HCT116 (cell line): ENCODE data around the gene WHRN. TPM values are rescaled to one million over a fixed set of nuclear protein-coding genes. Genes with fewer than 3 reads are reported as not detected.

Experiments
- ATAC-seq: fragments of 200-7000 bp; cut with Tn5 transposase; 2 replicates; pipeline ENCODE4 v1.9.1; 2020; ENCODE audit warnings: mild to moderate bottlenecking, moderate library complexity
- BruUV-seq: library from RNA; stranded (reverse); fragments of 400-500 nt; replicated peaks from 2 replicates; lab custom pipeline; 2021; lab: Mats Ljungman, UMichigan
- CTCF ChIA-PET: fragments of 300-600 bp; sonication (Branson Sonifier 250); formaldehyde crosslinking; loops from one replicate; lab custom pipeline; 2021; ENCODE audit warnings: antibody characterized with exemption; lab: Charles Lee
- POLR2A ChIA-PET: fragments of 300-600, 350-600 bp; sonication (Branson Sonifier 250); formaldehyde crosslinking; loops from one replicate; lab custom pipeline; 2021; ENCODE audit warnings: antibody characterized with exemption; lab: Charles Lee
- RAD21 ChIA-PET, 2 experiments: fragments of 300-600 bp; sonication (Branson Sonifier 250); formaldehyde crosslinking; loops; one replicate each; lab custom pipeline; 2023; ENCODE audit warnings: low total read pairs in 2 of 2; ENCODE audit not compliant: uncharacterized antibody in 2 of 2, unreplicated experiment in 2 of 2, low non-redundant PET in 1 of 2; lab: Charles Lee
- DNase-seq: peaks from one replicate; pipeline ENCODE4 v3.0.0-alpha.2; 2010; ENCODE audit warnings: low read depth, low spot score
- H2AFZ ChIP-seq: fragments of 200-600 bp; shearing (Covaris generic), sonication (generic); 2 replicates; pipeline ENCODE4 v1.6.1; 2017; ENCODE audit warnings: low read depth, mixed run types, mixed read lengths, antibody characterized with exemption, low read length; ENCODE audit not compliant: poor library complexity, severe bottlenecking
- H3K27ac ChIP-seq: 2 replicates; pipeline ENCODE4 v1.5.1; 2012; ENCODE audit warnings: low read depth, low read length
- H3K27me3 ChIP-seq: fragments of 200-600 bp; sonication (generic); 2 replicates; pipeline ENCODE4 v1.6.1; 2016; ENCODE audit warnings: mixed run types, low read length, mixed read lengths; ENCODE audit not compliant: insufficient read depth
- H3K36me3 ChIP-seq, 2 experiments: fragments of 200-500 bp in 1 of 2; fragments of 200-600 bp in 1 of 2; sonication (Bioruptor generic) in 1 of 2; sonication (generic) in 1 of 2; 2 replicates each; pipeline versions ENCODE4 v1.5.1 to v1.6.1; 2014 to 2016; ENCODE audit warnings: low read length in 2 of 2, inconsistent platforms in 1 of 2, mixed read lengths in 1 of 2, mixed run types in 1 of 2; ENCODE audit not compliant: insufficient read depth in 2 of 2, control insufficient read depth in 1 of 2
- H3K4me1 ChIP-seq, 2 experiments: fragments of 200-600 bp in 1 of 2; sonication (generic) in 1 of 2; 2 replicates each; pipeline versions ENCODE4 v1.5.1 to v1.6.1; 2012 to 2017; ENCODE audit warnings: low read length in 2 of 2, inconsistent platforms in 1 of 2, mild to moderate bottlenecking in 1 of 2, mixed read lengths in 1 of 2, mixed run types in 1 of 2, moderate library complexity in 1 of 2; ENCODE audit not compliant: insufficient read depth in 2 of 2, control insufficient read depth in 1 of 2
- H3K4me2 ChIP-seq: fragments of 200-600 bp; sonication (generic); 2 replicates; pipeline ENCODE4 v1.6.1; 2017; ENCODE audit warnings: mixed run types, low read length, mixed read lengths
- H3K4me3 ChIP-seq, 2 experiments: fragments of 200-600 bp in 1 of 2; sonication (generic) in 1 of 2; replicated peaks in 1 of 2; 2 replicates each; pipeline ENCODE4 v1.5.1; 2011 to 2016; ENCODE audit warnings: low read length in 2 of 2, control low read depth in 1 of 2, low read depth in 1 of 2, mild to moderate bottlenecking in 1 of 2, mixed read lengths in 1 of 2, mixed run types in 1 of 2
- H3K79me2 ChIP-seq: fragments of 200-600 bp; sonication (generic); 2 replicates; pipeline ENCODE4 v1.6.1; 2017; ENCODE audit warnings: mild to moderate bottlenecking, mixed run types, low read length, moderate library complexity, mixed read lengths; ENCODE audit not compliant: insufficient read depth
- H3K9ac ChIP-seq: fragments of 200-600 bp; sonication (generic); 2 replicates; pipeline ENCODE4 v1.6.1; 2016; ENCODE audit warnings: low read length, mixed read lengths
- H3K9me2 ChIP-seq: fragments of 200-600 bp; sonication (generic), shearing (Covaris generic); 2 replicates; pipeline ENCODE4 v1.6.1; 2017; ENCODE audit warnings: mixed run types, mild to moderate bottlenecking, moderate library complexity; ENCODE audit not compliant: insufficient read depth
- H3K9me3 ChIP-seq, 2 experiments: fragments of 200-500 bp in 1 of 2; fragments of 200-600 bp in 1 of 2; sonication (Bioruptor generic) in 1 of 2; sonication (generic) in 1 of 2; 2 replicates each; pipeline ENCODE4 v1.6.1; 2014 to 2017; ENCODE audit warnings: low read length in 2 of 2, mixed read lengths in 2 of 2, inconsistent platforms in 1 of 2, low read depth in 1 of 2, mild to moderate bottlenecking in 1 of 2, mixed run types in 1 of 2, moderate library complexity in 1 of 2; ENCODE audit not compliant: control insufficient read depth in 1 of 2, insufficient read depth in 1 of 2
- H4K20me1 ChIP-seq: fragments of 200-600 bp; sonication (generic), shearing (Covaris generic); 2 replicates; pipeline ENCODE4 v1.6.1; 2017; ENCODE audit warnings: mixed run types, mild to moderate bottlenecking, moderate library complexity; ENCODE audit not compliant: insufficient read depth
- CBX3 ChIP-seq: IDR thresholded peaks from 2 replicates; pipeline ENCODE4 v1.6.1; 2012; ENCODE audit warnings: low read depth
- CEBPB ChIP-seq: IDR thresholded peaks from 2 replicates; pipeline ENCODE4 v1.6.1; 2012; ENCODE audit warnings: low read depth
- CTCF ChIP-seq, 3 experiments: fragments of 200-600 bp in 1 of 3; sonication (generic) in 1 of 3; IDR thresholded peaks in 2 of 3; conservative IDR thresholded peaks in 1 of 3; 2 replicates each; pipeline ENCODE4 v1.5.1; 2012 to 2017; ENCODE audit warnings: low read depth in 2 of 3, low read length in 2 of 3, antibody characterized with exemption in 1 of 3, borderline replicate concordance in 1 of 3, control low read depth in 1 of 3, mild to moderate bottlenecking in 1 of 3, mixed read lengths in 1 of 3, mixed run types in 1 of 3, moderate library complexity in 1 of 3; ENCODE audit not compliant: insufficient read depth in 1 of 3
- EGR1 ChIP-seq: IDR thresholded peaks from 2 replicates; pipeline ENCODE4 v1.6.1; 2012; ENCODE audit warnings: low read depth
- ELF1 ChIP-seq: IDR thresholded peaks from 2 replicates; pipeline ENCODE4 v1.6.1; 2012; ENCODE audit warnings: low read depth, borderline replicate concordance
- EZH2 ChIP-seq: fragments of 200-600 bp; sonication (generic); IDR thresholded peaks from 2 replicates; pipeline ENCODE4 v1.6.1; 2017; ENCODE audit warnings: antibody characterized with exemption, mixed run types
- FOSL1 ChIP-seq: IDR thresholded peaks from 2 replicates; pipeline ENCODE4 v1.6.1; 2012; ENCODE audit warnings: low read depth
- JUND ChIP-seq: IDR thresholded peaks from 2 replicates; pipeline ENCODE4 v1.6.1; 2012
- POLR2AphosphoS5 ChIP-seq: IDR thresholded peaks from 2 replicates; pipeline ENCODE4 v1.6.1; 2011; ENCODE audit warnings: mild to moderate bottlenecking, low read depth, low read length, moderate library complexity
- SIN3A ChIP-seq: IDR thresholded peaks from 2 replicates; pipeline ENCODE4 v1.6.1; 2012; ENCODE audit warnings: low read depth
- YY1 ChIP-seq: IDR thresholded peaks from 2 replicates; pipeline ENCODE4 v1.6.1; 2011; ENCODE audit warnings: low read length, low read depth, moderate library complexity, mild to moderate bottlenecking; ENCODE audit not compliant: insufficient replicate concordance; ENCODE audit errors: extremely low read depth
- ZBTB33 ChIP-seq: IDR thresholded peaks from 2 replicates; pipeline ENCODE4 v1.6.1; 2011; ENCODE audit warnings: mild to moderate bottlenecking, low read length, moderate library complexity; ENCODE audit not compliant: insufficient replicate concordance; ENCODE audit errors: extremely low read depth
- ZFX ChIP-seq: fragments of 450-650 bp; IDR thresholded peaks from 2 replicates; pipeline ENCODE4 v1.6.1; 2017
- ZNF274 ChIP-seq: fragments of 200-500 bp; sonication (Bioruptor generic); IDR thresholded peaks from 2 replicates; pipeline ENCODE4 v1.6.1; 2014; ENCODE audit warnings: mild to moderate bottlenecking, low read depth, low read length, inconsistent platforms
- intact Hi-C: fragments of 100-400 bp; cut with micrococcal nuclease; formaldehyde crosslinking; loops from 2 replicates; pipeline ENCODE4 v1.10.0; 2022
- total RNA-seq: library from RNA; stranded (reverse); gene quantifications from one replicate; pipeline ENCODE4 v1.2.1, GENCODE V29; 2021; ENCODE audit not compliant: unreplicated experiment
- TF ChIP-seq, protein P1 (sequence below): IDR thresholded peaks from 2 replicates; pipeline ENCODE4 v1.6.1; 2012
- TF ChIP-seq, protein P2 (sequence below): IDR thresholded peaks from 2 replicates; pipeline ENCODE4 v1.6.1; 2012; ENCODE audit warnings: low read depth

The WHRN gene
- total RNA-seq, 1 experiment from 2014 or later: 12.8 TPM

GRCh38 chr9:114409842-114410241, 95.4 kb downstream of the WHRN start:
- ChIA-PET RAD21 (no interaction called here), CTCF (no interaction called here), POLR2A (no interaction called here)
- H3K36me3 ChIP-seq: no peaks in the 10 kb centered on the region
- no peak overlapping the region for H3K4me2 ChIP-seq
- H2AFZ ChIP-seq: no peak overlapping the region
- H3K9me3 ChIP-seq: no peaks in the 10 kb centered on the region
- no peaks in the 10 kb centered on the region for H3K27me3 ChIP-seq
- H3K4me3 ChIP-seq: no peak overlapping the region
- no peaks in the 10 kb centered on the region for H3K4me1 ChIP-seq
- TF ChIP-seq, protein P1, sequence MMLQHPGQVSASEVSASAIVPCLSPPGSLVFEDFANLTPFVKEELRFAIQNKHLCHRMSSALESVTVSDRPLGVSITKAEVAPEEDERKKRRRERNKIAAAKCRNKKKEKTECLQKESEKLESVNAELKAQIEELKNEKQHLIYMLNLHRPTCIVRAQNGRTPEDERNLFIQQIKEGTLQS: no peak
- no peak for TF ChIP-seq YY1
- no peak for TF ChIP-seq SIN3A
- no peak for TF ChIP-seq CEBPB
- no peak for TF ChIP-seq EZH2
- TF ChIP-seq, protein P2, sequence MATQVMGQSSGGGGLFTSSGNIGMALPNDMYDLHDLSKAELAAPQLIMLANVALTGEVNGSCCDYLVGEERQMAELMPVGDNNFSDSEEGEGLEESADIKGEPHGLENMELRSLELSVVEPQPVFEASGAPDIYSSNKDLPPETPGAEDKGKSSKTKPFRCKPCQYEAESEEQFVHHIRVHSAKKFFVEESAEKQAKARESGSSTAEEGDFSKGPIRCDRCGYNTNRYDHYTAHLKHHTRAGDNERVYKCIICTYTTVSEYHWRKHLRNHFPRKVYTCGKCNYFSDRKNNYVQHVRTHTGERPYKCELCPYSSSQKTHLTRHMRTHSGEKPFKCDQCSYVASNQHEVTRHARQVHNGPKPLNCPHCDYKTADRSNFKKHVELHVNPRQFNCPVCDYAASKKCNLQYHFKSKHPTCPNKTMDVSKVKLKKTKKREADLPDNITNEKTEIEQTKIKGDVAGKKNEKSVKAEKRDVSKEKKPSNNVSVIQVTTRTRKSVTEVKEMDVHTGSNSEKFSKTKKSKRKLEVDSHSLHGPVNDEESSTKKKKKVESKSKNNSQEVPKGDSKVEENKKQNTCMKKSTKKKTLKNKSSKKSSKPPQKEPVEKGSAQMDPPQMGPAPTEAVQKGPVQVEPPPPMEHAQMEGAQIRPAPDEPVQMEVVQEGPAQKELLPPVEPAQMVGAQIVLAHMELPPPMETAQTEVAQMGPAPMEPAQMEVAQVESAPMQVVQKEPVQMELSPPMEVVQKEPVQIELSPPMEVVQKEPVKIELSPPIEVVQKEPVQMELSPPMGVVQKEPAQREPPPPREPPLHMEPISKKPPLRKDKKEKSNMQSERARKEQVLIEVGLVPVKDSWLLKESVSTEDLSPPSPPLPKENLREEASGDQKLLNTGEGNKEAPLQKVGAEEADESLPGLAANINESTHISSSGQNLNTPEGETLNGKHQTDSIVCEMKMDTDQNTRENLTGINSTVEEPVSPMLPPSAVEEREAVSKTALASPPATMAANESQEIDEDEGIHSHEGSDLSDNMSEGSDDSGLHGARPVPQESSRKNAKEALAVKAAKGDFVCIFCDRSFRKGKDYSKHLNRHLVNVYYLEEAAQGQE: no peak
- TF ChIP-seq ZFX: no peak
- no peak for TF ChIP-seq EGR1
- TF ChIP-seq CTCF (IDR thresholded peaks at IDR 0.05 in 2 of 3, conservative IDR thresholded peaks at IDR 0.05 in 1 of 3; ENCODE audit: borderline replicate concordance in 1 of 3, insufficient read depth in 1 of 3, low read depth in 2 of 3, low read length in 2 of 3): no peak
- no peak for TF ChIP-seq ZBTB33
- TF ChIP-seq FOSL1: no peak
- no peak for TF ChIP-seq ELF1
- TF ChIP-seq POLR2AphosphoS5: no peak
- no peak for TF ChIP-seq CBX3
- no peak for TF ChIP-seq JUND
- no peak for TF ChIP-seq ZNF274
- no peaks in the 10 kb centered on the region for H4K20me1 ChIP-seq
- intact Hi-C loops: loop anchor here (5.0 kb wide), 1 partner anchor 77 kb away; no protein-coding TSS in a partner anchor
- H3K9ac ChIP-seq: no peak overlapping the region
- H3K9me2 ChIP-seq: no peaks in the 10 kb centered on the region
- no peak for DNase-seq
- no peak overlapping the region for H3K27ac ChIP-seq
- BruUV-seq: no TSS peak
- no peak for ATAC-seq
- no peaks in the 10 kb centered on the region for H3K79me2 ChIP-seq
